Cortex of kidney (tissue), 1 donor: ENCODE data around the gene TP53I11.

Experiments
- DNase-seq: peaks from one replicate; lab custom pipeline; 2025; lab: John Stamatoyannopoulos, UW

TP53I11 gene, protein sequence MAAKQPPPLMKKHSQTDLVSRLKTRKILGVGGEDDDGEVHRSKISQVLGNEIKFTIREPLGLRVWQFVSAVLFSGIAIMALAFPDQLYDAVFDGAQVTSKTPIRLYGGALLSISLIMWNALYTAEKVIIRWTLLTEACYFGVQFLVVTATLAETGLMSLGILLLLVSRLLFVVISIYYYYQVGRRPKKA

GRCh38 chr11:44950625-44951476, at the start of gene TP53I11:
TSS of gene TP53I11 (minus strand) at chr11:44950883. CDS start at chr11:44938335, 12,548 bp downstream.
- DNase-seq, result no peak

DNA sequence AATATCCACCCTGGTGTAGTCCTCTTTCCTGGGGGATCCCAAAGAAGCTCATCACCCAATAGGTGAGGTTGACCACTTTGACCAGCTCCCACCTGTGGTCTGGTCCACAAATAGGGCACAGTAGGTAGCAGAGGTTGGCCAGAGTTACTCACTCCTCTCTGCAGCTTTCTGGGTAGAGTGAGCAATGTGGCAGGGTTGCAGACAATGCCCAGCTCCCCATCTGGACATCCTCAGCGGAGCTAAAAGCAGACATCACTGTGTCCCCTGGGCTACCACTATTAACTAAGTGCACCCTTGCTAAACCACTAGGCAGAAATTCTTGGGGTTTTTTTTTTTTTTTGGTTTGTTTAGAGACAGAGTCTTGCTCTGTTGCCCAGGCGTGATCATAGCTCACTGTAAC, 48.4 kb upstream of the TP53I11 start:
- DNase-seq, result no peak

DNA sequence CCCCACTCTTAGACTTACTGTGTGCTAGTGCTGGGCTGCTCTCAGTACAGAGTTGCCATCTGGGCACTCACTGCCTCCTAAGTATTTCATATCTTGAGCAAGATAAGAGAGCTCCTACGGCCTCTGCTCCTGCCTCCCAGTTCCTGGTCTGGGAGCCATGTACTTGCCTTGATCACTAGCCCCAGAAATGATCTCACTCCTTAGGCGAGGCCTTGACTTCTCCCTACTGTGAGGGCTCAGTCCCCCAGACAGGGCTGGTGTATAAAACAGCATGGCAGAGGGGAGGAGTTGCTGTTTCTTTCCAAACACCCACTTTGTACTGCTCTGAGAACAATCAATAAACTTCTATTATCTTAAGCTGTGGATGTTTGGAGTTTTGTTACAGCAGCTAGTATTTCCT, 47.4 kb upstream of the TP53I11 start:
- DNase-seq, result no peak

DNA sequence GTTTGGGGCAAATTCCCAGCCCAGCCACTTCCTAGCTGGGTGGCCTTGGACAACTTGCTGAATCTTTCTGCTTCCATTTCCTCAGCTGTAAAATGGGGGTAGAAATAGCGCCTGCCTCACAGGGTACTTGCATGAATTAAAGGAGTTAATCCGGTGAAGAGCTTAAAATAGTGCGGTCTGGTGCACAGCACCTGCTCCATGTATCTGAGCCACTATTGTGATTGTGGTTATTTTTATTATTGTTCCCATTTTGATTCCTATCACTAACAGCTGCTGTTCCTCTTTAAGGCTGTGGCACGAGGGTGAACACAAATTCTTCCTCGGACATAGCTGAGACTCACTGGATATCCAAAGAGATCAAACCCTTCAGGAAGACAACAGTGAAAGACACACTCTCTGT, 46.9 kb upstream of the TP53I11 start:
- no peak for DNase-seq

DNA sequence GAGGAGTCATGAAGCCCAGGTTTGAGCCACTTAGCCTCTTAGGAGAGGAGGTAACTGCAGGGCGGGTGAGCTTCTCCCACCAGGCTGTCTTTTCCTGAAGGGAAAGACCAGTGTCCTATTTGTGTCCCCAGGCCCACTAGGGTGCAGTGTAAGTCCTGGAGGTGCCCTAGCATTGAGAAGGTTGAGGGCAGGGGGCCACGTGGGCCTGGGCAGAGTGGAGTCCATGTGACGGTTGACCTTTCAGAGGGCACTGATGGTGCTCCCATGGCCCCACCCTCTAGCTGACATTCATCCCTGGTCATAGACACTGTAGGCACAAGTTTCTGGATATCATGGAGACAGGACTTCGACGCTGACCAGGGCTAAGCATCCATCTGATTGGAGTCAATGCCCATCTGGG, 44.1 kb upstream of the TP53I11 start:
- no peak for DNase-seq

- no peak for DNase-seq
Observed at GRCh38 chr11:44993971-44994704, 43.5 kb upstream of the TP53I11 start.

GRCh38 chr11:44992774-44993173, 42.1 kb upstream of the TP53I11 start:
- DNase-seq, result no peak

DNA sequence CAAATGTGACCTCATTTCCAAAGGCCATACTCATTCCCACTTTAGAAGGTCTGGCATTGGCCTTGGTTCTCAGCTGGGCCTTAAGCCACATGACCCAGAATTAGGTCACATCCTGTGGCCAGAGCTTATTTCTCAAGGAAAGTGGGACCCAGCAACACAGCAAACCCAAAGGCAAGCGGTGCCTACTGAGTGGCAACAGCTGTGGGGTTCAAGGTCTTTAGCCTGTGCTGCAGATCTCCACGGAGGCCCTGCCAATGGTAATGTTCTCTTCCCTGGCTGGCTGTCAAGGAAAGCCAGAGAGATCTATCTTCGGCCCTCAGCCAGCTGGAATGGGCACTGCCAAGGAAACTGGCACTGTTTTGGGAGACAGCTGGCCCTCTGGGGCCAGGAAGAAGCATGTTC, 41.5 kb upstream of the TP53I11 start:
- DNase-seq, result no peak

DNA sequence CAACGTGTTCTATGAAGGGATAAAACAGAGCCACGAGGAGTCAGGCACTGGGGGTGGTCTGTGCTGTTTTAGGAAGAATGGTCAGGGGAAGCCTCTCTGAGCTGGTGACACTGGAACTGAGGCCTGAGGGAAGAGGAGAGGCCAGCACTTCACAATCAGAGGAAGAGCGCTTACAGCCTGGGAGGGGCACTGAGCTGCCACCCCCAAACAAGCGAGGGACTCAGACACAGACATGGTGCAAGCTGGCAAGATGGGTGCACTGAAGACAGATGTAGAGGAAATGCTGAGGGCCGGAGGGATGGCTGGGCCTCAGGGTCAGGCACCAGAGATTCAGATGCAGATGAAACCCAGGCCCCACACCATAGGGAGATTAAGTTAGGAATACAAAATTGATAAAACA, 40.0 kb upstream of the TP53I11 start:
- no peak for DNase-seq

GRCh38 chr11:44989831-44990566, 39.3 kb upstream of the TP53I11 start:
- DNase-seq, result no peak

DNA sequence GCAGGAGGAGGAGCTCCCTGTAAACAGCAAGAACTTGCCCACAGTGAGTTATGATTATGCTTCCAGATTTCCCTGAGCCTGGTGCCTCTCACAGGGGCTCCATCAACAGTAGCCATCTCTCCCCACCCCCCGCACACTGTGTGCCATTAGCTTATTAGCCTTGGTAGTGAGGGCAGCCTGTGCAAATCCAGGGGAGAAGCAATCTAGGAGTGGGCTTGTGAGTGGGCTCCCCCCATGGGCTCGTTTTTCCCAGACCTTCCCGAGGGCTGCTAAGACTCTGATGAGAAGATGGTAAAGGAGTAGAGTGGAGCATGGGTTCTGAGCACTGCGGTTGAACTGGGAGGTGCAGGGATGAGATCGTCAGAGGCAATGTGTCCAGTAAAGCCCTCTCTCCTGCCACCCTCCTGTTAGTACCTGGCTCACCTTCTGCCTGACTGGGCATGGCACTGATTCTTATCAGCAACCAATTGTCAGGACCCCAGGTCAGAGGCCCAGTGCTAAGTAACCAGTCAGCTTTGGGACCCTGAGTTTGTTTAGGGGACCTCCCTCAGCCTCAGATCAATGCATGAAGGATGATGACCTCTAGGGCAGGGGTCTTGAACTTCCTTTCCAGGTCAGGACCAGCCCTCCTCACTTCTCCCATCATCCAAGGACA, 38.4 kb upstream of the TP53I11 start:
- no peak for DNase-seq

DNA sequence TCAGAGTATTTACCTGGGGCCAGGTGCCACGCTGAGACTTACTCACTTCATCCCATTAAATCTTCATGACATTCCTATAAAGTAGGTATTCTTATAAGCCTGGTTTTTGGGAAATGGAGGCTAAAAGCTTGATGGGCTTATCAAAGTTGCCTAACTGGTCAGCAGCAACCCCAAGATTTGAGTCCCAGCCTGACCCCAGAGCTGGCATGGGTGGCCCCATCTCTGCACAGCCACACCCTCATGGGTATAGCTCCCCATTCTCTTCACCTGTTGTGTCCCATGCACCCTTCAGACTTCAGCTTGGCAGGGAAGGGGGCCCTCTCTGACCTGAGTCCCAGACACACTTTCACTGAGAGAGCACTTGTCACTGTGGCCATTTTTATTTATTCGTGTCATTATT, 37.4 kb upstream of the TP53I11 start:
- no peak for DNase-seq

- DNase-seq, result no peak
Observed at GRCh38 chr11:44987506-44987905, 36.8 kb upstream of the TP53I11 start.

DNA sequence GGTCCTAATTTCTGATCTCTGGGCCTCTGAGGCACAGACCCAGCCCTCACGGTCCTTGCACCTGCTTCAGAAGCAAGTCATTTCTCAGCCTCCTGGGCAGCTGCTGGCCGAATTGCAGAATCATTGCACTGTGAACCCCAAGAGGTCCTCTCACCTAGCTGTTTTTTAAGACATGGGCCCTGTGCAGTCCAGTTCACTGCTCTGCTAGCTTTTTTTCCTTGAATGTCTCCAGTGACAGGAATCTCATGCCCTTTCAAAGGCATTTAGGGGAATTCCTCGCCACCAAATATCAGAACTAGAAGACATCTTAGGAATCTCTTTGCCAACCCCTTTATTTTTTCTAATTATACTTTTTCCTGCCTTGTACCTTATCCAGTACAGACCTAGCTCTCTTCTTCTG, 35.6 kb upstream of the TP53I11 start:
- no peak for DNase-seq

DNA sequence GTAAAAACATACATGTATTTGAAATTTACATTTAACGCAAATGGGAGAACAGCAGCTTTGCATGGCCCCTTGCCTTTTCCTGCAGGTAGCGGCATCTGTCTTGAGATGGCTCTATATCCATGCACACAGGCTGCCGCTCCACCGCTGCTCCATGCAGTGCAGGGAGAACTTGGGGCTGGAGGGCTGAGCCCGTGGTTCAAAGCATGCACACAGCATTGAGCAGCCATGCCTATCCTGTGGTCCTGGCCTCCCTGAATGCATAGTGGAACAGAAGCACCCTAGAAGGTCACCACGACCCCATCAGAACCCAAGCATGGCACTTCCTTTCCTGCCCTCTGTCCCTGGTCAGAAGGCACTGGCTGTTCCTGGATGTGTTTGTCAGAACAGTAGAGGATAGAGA, 35.0 kb upstream of the TP53I11 start:
- DNase-seq, result no peak

DNA sequence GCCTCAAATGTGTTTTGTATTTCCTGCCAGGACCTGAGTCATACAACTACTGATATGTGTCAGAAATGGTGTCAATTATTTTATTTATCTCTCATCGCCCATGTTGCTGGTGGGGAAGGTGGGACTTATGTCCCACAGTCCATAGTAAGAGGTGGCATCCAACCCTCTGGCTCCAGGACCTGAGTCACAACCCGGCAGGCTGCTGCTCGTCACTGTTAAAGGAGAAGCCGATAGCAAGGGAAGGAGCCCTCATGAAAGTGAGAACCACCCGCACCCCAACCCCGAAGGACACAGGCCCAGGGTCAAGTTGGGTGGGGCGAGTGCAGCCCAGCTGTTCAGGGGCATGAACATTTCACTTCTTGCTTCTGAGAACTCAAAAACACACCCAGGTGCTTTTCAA, 33.1 kb upstream of the TP53I11 start:
- DNase-seq, result no peak

GRCh38 chr11:44982496-44983062, 31.9 kb upstream of the TP53I11 start:
- DNase-seq, result no peak

DNA sequence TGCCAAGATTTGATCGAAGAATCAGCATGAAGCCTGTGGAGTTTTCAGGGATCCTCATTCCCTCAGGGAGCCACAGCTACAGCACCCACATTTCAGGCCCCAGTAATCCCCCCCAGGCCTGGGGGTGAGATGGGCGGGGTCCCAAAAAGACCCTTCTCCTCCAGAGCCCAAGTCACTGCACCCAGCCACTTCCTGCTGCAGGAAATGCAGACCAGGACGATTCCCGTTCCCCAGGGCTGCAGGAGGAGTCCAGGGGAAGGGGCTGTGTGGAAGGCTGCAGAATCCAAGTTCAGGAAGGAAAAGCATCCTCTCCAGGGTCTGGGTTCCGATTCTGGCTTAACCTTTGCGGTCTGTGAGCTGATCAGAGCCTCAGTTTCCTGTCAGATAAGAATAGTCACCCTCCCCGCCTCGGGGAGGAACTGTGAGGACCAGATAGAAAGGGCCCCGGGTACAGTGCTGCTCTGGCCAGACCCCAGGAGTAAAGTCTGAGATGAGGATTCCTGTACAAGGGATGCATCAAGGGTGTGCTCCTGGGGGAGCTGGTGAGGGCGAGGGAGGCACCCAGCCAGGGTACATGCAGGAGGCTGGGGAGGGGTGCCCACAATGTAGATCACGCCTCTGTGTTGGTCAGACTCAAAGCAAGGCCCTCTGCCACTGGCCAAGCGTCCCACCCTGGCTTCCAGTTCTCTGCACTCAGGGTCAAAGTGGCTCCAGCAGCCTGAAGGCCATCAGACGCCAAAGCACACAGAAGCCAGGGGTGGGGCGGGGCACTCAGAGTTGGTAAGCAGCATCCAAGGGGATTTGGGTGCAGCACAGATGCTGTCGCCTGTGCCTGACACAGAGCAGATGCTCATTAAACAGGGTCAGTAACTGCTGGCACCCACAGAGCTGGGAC, 30.1 kb upstream of the TP53I11 start:
- no peak for DNase-seq

GRCh38 chr11:44979543-44980399, 29.1 kb upstream of the TP53I11 start:
- DNase-seq, result no peak
